Suprapubic skin (tissue), 4 donors: ENCODE results near the gene URGCP. TPM values are rescaled to one million over a fixed set of nuclear protein-coding genes. Genes with fewer than 3 reads are reported as not detected.

Experiments used
- DNase-seq, 2 donors: peaks; one replicate each; pipeline ENCODE4 v3.0.0-alpha.2; 2019; ENCODE audit warnings: low spot score in 2 of 2
- H3K27ac ChIP-seq: fragments of 200-600 bp; sonication (generic); one replicate; pipeline ENCODE4 v1.5.1; 2019
- H3K27me3 ChIP-seq: fragments of 200-600 bp; sonication (generic); one replicate; pipeline ENCODE4 v1.5.1; 2019
- H3K36me3 ChIP-seq: fragments of 200-600 bp; sonication (generic); one replicate; pipeline ENCODE4 v1.5.1; 2019
- H3K4me1 ChIP-seq: fragments of 200-600 bp; sonication (generic); one replicate; pipeline ENCODE4 v1.5.1; 2019
- H3K4me3 ChIP-seq: fragments of 200-600 bp; sonication (generic); one replicate; pipeline ENCODE4 v1.5.1; 2019; ENCODE audit warnings: mild to moderate bottlenecking
- H3K9me3 ChIP-seq: fragments of 200-600 bp; sonication (generic); one replicate; pipeline ENCODE4 v1.5.1; 2019
- EP300 ChIP-seq: sonication (generic); formaldehyde crosslinking; IDR thresholded peaks from one replicate; pipeline ENCODE4 v1.6.1; 2017; ENCODE audit warnings: antibody characterized with exemption
- POLR2A ChIP-seq, 2 donors: fragments of 450-650 bp; IDR thresholded peaks; one replicate each; pipeline ENCODE4 v1.6.1; 2017; ENCODE audit warnings: antibody characterized with exemption in 2 of 2, mild to moderate bottlenecking in 2 of 2, moderate library complexity in 2 of 2
- POLR2AphosphoS5 ChIP-seq, 3 donors: sonication (generic); formaldehyde crosslinking; IDR thresholded peaks; one replicate each; pipeline ENCODE4 v1.6.1; 2017; ENCODE audit warnings: antibody characterized with exemption in 3 of 3
- WGBS: methylation state at CpG from one replicate; pipeline ENCODE4 v1.1.5; 2018; 5-methylcytosine and 5-hydroxymethylcytosine counted together
- total RNA-seq, 4 donors: library from RNA; depleted of rRNA; stranded (reverse); fragments of >200 nt; gene quantifications; one replicate each; pipeline ENCODE4 v1.1.0, GENCODE V29; 2016
- TF ChIP-seq, protein P1 (sequence below), 2 donors: fragments of 200-600 bp in 1 of 2; fragments of 450-650 bp in 1 of 2; sonication (generic) in 1 of 2; IDR thresholded peaks; one replicate each; pipeline ENCODE4 v1.5.1; 2016 to 2019; ENCODE audit warnings: antibody characterized with exemption in 2 of 2, mild to moderate bottlenecking in 1 of 2, moderate library complexity in 1 of 2

Gene URGCP
- total RNA-seq, 4 donors from 2014 or later = 36.3 to 60.3 (median 39.6) TPM

DNA sequence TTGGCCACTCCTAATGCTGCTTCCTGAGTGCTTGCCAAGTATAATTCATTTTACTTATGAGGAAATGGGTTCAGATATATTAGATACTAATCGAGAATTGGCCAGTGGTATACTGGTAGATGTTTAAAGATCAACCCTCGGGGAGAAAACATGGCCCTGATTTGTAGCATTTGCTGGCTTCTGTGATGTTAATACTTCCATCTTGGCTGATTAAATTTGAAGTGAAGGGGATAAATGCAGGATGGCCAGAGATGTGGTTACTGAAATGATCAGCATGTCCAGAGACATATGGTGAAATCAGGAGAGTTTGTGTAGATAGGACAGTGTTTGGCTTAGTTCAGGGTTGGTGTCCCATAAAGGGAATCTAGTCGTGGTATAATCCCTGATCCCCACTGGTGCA is 31.0 kb upstream of the URGCP start:
- 53% methylated on average over 3 of the region's 3 CpGs for WGBS
- no peak for DNase-seq
- Histone ChIP-seq H3K36me3 (no peaks in the 10 kb centered on the region), H3K4me1 (no peaks in the 10 kb centered on the region), H3K27me3 (no peaks in the 10 kb centered on the region), H3K9me3 (no peaks in the 10 kb centered on the region), H3K27ac (no peak overlapping the region), H3K4me3 (no peak overlapping the region)
- TF ChIP-seq POLR2A (IDR thresholded peaks at IDR 0.05) (no peak), POLR2AphosphoS5 (IDR thresholded peaks at IDR 0.05) (no peak), EP300 (no peak)

DNA sequence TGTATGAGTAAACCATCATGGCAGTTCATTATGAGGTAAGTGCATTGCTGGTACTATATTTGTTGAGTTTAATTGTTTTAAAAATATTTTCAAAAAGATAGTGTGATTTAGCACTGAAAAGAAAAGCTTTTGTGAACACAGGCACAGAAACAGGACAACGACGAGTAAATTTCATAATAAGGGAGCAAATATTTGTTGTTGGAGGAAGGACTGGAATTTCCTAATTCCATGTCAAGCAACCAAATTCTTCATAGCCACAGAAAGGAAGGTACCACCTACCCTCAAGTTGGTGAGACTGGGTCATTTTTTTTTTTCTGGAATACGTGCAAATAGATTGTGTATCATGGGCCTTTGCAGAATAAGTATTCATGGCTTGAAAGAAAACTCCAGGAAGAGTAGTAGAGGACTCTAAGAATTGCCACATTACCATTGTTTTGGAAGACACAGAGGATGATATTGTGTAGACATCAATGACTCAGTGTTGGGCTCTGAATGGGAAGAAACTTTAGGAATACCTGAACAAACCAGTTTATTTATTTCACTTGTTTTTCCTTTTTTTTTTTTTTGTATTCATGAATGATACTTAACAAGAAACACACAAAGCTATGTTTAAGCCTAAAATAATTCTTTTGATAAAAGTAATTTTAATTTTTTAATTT is 27.6 kb upstream of the URGCP start:
- no peak overlapping the region for H3K27ac ChIP-seq

DNA sequence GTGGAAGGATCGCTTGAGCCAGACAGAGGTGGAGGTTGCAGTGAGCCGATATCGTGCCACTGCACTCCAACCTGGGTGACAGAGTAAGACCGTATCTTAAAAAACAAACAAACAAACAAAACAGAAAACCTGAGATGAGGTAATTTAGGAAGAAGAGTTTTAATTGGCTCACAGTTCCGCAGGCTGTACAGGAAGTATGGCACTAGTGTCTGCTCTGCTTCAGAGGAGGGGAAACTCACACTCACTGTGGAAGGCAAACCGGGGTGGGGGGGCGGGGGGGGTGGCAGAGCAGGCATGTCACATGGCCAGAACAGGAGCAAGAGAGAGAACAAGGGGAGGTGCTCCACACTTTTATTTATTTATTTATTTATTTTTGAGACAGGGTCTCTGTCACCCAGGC is 24.9 kb upstream of the URGCP start:
- Histone ChIP-seq H3K4me1 (peaks cover 5% of the 10 kb centered on the region), H3K36me3 (no peaks in the 10 kb centered on the region), H3K9me3 (no peaks in the 10 kb centered on the region), H3K27me3 (no peaks in the 10 kb centered on the region), H3K27ac (no peak overlapping the region), H3K4me3 (no peak overlapping the region)
- DNase-seq = no peak
- 70% methylated on average over 7 of the region's 7 CpGs for WGBS
- TF ChIP-seq, protein P1, sequence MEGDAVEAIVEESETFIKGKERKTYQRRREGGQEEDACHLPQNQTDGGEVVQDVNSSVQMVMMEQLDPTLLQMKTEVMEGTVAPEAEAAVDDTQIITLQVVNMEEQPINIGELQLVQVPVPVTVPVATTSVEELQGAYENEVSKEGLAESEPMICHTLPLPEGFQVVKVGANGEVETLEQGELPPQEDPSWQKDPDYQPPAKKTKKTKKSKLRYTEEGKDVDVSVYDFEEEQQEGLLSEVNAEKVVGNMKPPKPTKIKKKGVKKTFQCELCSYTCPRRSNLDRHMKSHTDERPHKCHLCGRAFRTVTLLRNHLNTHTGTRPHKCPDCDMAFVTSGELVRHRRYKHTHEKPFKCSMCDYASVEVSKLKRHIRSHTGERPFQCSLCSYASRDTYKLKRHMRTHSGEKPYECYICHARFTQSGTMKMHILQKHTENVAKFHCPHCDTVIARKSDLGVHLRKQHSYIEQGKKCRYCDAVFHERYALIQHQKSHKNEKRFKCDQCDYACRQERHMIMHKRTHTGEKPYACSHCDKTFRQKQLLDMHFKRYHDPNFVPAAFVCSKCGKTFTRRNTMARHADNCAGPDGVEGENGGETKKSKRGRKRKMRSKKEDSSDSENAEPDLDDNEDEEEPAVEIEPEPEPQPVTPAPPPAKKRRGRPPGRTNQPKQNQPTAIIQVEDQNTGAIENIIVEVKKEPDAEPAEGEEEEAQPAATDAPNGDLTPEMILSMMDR (IDR thresholded peaks at IDR 0.05) = no peak
- TF ChIP-seq POLR2AphosphoS5 (IDR thresholded peaks at IDR 0.05) (no peak), POLR2A (IDR thresholded peaks at IDR 0.05) (no peak), EP300 (no peak)

More for the DNA sequence above, 27.6 kb upstream of the URGCP start:
- no peak for DNase-seq
- Histone ChIP-seq H3K27me3 (no peaks in the 10 kb centered on the region), H3K36me3 (no peaks in the 10 kb centered on the region), H3K4me1 (no peaks in the 10 kb centered on the region), H3K9me3 (no peaks in the 10 kb centered on the region), H3K4me3 (no peak overlapping the region)
- 86% methylated on average over 3 of the region's 3 CpGs for WGBS
- TF ChIP-seq EP300 = no peak
- TF ChIP-seq, protein P1 (IDR thresholded peaks at IDR 0.05) = no peak
- TF ChIP-seq POLR2AphosphoS5 (IDR thresholded peaks at IDR 0.05) = no peak
- TF ChIP-seq POLR2A (IDR thresholded peaks at IDR 0.05) = no peak

DNA sequence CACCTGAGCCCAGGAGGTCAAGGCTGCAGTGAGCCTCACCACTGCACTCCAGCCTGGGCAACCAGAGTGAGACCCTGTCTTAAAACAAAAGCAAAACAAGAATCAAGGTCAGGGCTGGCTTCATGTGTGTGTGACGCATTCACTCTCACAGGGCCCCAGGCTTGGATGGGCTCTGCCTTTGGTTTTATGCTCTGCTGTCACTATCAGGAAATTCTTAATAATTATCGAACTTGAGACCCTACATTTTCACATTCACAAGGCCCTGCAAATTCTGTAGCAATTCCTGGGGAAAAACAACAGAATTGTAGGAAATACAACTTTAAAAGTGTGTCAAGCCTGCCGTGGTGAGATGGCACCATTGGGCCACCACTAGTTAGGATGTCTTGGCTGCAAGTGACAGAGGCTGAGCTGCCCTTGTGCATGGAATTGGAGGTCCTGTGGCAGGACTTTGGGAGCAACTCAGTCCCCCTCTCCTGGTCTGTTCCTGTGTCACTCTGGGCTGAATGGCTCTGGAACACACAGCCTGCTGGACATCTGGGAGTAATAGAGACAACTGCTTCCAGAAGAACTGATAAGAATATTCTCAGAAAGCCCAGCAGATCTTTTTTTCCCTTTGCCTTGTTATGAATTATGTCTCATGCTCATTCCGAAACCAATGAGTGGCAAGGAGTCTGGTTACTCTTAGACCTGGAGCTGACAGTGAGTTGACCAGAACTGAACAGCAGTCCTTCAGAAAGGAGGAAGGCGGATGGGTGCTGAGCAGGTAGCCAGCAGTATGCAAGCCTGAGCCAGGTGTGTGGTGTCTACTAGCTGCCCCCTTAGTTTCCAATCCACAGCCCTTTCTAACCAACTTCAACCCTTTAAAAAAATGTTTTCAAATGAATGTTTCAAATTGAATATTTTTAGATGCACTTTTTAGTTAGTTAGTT is 23.4 kb upstream of the URGCP start:
- H3K36me3 ChIP-seq = no peaks in the 10 kb centered on the region

DNA sequence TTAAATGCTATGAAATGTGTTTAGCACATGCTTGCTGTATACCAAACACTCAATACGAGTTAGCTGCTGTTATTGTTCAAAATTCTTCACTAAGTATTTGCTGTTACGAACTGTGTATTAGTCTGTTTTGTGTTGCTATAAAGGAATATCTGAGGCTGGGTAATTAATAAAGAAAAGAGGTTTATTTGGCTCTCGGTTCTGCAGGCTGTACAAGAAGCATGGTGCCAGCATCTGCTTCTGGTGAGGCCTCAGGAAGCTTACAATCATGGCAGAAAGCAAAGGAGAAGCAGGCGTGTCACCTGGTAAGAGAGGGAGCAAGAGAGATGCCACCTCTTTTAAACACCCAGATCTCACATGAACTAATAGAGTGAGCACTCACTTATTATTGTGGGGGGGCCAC is 21.4 kb upstream of the URGCP start:
- no peak overlapping the region for H3K27ac ChIP-seq
- no peak overlapping the region for H3K4me3 ChIP-seq
- TF ChIP-seq POLR2A (IDR thresholded peaks at IDR 0.05) = no peak
- TF ChIP-seq, protein P1 (IDR thresholded peaks at IDR 0.05) = no peak
- TF ChIP-seq POLR2AphosphoS5 (IDR thresholded peaks at IDR 0.05) = no peak
- no peak for TF ChIP-seq EP300
- 89% methylated on average over 4 of the region's 4 CpGs for WGBS
- no peaks in the 10 kb centered on the region for H3K36me3 ChIP-seq
- H3K4me1 ChIP-seq = peaks cover 14% of the 10 kb centered on the region
- no peaks in the 10 kb centered on the region for H3K9me3 ChIP-seq
- DNase-seq = no peak
- H3K27me3 ChIP-seq = no peaks in the 10 kb centered on the region

More for the DNA sequence above, 23.4 kb upstream of the URGCP start:
- H3K27me3 ChIP-seq = no peaks in the 10 kb centered on the region
- TF ChIP-seq POLR2AphosphoS5 (IDR thresholded peaks at IDR 0.05) (no peak), EP300 (no peak), POLR2A (IDR thresholded peaks at IDR 0.05) (no peak)
- TF ChIP-seq, protein P1 (IDR thresholded peaks at IDR 0.05) = no peak
- H3K4me3 ChIP-seq = no peak overlapping the region
- DNase-seq = no peak
- no peaks in the 10 kb centered on the region for H3K9me3 ChIP-seq
- H3K4me1 ChIP-seq = peaks cover 14% of the 10 kb centered on the region
- WGBS = 91% methylated on average over 5 of the region's 5 CpGs
- H3K27ac ChIP-seq = no peak overlapping the region
